MCF 10A (cell line): ENCODE results near the gene RAET1E. TPM values are rescaled to one million over a fixed set of nuclear protein-coding genes. Genes with fewer than 3 reads are reported as not detected.
"Not testable (repeated sequence)": the region's sequence is repeated elsewhere in the genome, so short reads cannot be mapped to it uniquely, and the experiment has no call there.

Source experiments
- BruUV-seq: library from RNA; stranded (reverse); fragments of 400-500 nt; replicated peaks from 2 replicates; lab custom pipeline; 2021; lab: Mats Ljungman, UMichigan
- CTCF ChIA-PET: fragments of 300-600 bp; sonication (Branson Sonifier 250); formaldehyde crosslinking; extraction: SDS; loops from one replicate; lab custom pipeline; 2021; ENCODE audit warnings: antibody characterized with exemption, inconsistent platforms; lab: Yijun Ruan, JAX
- POLR2A ChIA-PET: fragments of 300-600, 350-650 bp; sonication (Branson Sonifier 250); formaldehyde crosslinking; extraction: SDS; loops from one replicate; lab custom pipeline; 2020; ENCODE audit warnings: antibody characterized with exemption, inconsistent platforms; lab: Yijun Ruan, JAX
- DNase-seq: peaks from one replicate; pipeline ENCODE4 v3.0.0-alpha.2; 2018; ENCODE audit not compliant: unreplicated experiment
- H3K27ac Mint-ChIP-seq: one replicate; pipeline ENCODE4 v1.8.0; 2022; ENCODE audit warnings: mild to moderate bottlenecking, low read depth, mixed read lengths; ENCODE audit not compliant: unreplicated experiment
- H3K27me3 Mint-ChIP-seq: one replicate; pipeline ENCODE4 v1.8.0; 2022; ENCODE audit warnings: mixed read lengths; ENCODE audit not compliant: insufficient read depth, unreplicated experiment
- H3K36me3 Mint-ChIP-seq: one replicate; pipeline ENCODE4 v1.8.0; 2022; ENCODE audit warnings: mild to moderate bottlenecking, moderate library complexity, mixed read lengths; ENCODE audit not compliant: insufficient read depth, unreplicated experiment
- H3K4me1 Mint-ChIP-seq: one replicate; pipeline ENCODE4 v1.8.0; 2022; ENCODE audit warnings: mixed read lengths; ENCODE audit not compliant: insufficient read depth, unreplicated experiment
- H3K4me3 Mint-ChIP-seq: one replicate; pipeline ENCODE4 v1.8.0; 2022; ENCODE audit warnings: mild to moderate bottlenecking, moderate library complexity, mixed read lengths; ENCODE audit not compliant: unreplicated experiment
- H3K9me3 Mint-ChIP-seq: one replicate; pipeline ENCODE4 v1.8.0; 2022; ENCODE audit warnings: mixed read lengths; ENCODE audit not compliant: unreplicated experiment
- CTCF ChIP-seq: fragments of 200-600 bp; IDR thresholded peaks from one replicate; pipeline ENCODE4 v1.8.0; 2022; ENCODE audit warnings: antibody characterized with exemption, mild to moderate bottlenecking; ENCODE audit not compliant: unreplicated experiment
- intact Hi-C: fragments of 100-400 bp; cut with micrococcal nuclease; formaldehyde crosslinking; loops from 2 replicates; pipeline ENCODE4 v1.14.1; 2022
- total RNA-seq: library from RNA; stranded (reverse); gene quantifications from 2 replicates; pipeline ENCODE4 v1.2.3, GENCODE V29; 2022

RAET1E gene
- total RNA-seq, 1 experiment from 2014 or later = 37.6 TPM

GRCh38 chr6:149939356-149939648 is 41.4 kb upstream of the RAET1E start:
- Mint-ChIP-seq H3K4me1 (peaks cover 20% of the 10 kb centered on the region), H3K4me3 (peak overlapping the region; percentile 58), H3K27ac (no peak overlapping the region), H3K27me3 (peaks cover 10% of the 10 kb centered on the region), H3K36me3 (no peaks in the 10 kb centered on the region), H3K9me3 (no peaks in the 10 kb centered on the region)
- ChIA-PET POLR2A (no interaction called here), CTCF (no interaction called here)
- intact Hi-C loops = loop anchor here (5.0 kb wide), 1 partner anchor 398 kb away; no protein-coding TSS in a partner anchor
- BruUV-seq = no TSS peak
- no peak for TF ChIP-seq CTCF
- no peak for DNase-seq

- no peak for DNase-seq
- Mint-ChIP-seq H3K27me3 (peaks cover 10% of the 10 kb centered on the region), H3K36me3 (no peaks in the 10 kb centered on the region), H3K4me3 (peak overlapping the region; percentile 58), H3K9me3 (no peaks in the 10 kb centered on the region), H3K4me1 (peaks cover 23% of the 10 kb centered on the region), H3K27ac (no peak overlapping the region)
- ChIA-PET POLR2A (no interaction called here), CTCF (no interaction called here)
- intact Hi-C loops = loop anchor here (5.0 kb wide), 1 partner anchor 399 kb away; no protein-coding TSS in a partner anchor
- BruUV-seq = no TSS peak
- no peak for TF ChIP-seq CTCF
Observed at GRCh38 chr6:149938571-149939355, 40.9 kb upstream of the RAET1E start.

GRCh38 chr6:149938013-149938570 is 40.2 kb upstream of the RAET1E start:
- H3K4me1 Mint-ChIP-seq = peaks cover 23% of the 10 kb centered on the region
- H3K4me3 Mint-ChIP-seq = peak overlapping the region; percentile 58
- CTCF ChIA-PET, H3K9me3 Mint-ChIP-seq, H3K27me3 Mint-ChIP-seq, POLR2A ChIA-PET, BruUV-seq, H3K27ac Mint-ChIP-seq, H3K36me3 Mint-ChIP-seq, DNase-seq: not testable (repeated sequence)
- intact Hi-C loops = loop anchor here (5.0 kb wide), 1 partner anchor 399 kb away; no protein-coding TSS in a partner anchor

- POLR2A ChIA-PET = no interaction called here
- no peaks in the 10 kb centered on the region for H3K9me3 Mint-ChIP-seq
- peaks cover 23% of the 10 kb centered on the region for H3K4me1 Mint-ChIP-seq
- no peak overlapping the region for H3K4me3 Mint-ChIP-seq
- DNase-seq = no peak
- TF ChIP-seq CTCF = no peak
- intact Hi-C loops = loop anchor here (5.0 kb wide), 1 partner anchor 401 kb away; no protein-coding TSS in a partner anchor
- H3K36me3 Mint-ChIP-seq = no peaks in the 10 kb centered on the region
- H3K27me3 Mint-ChIP-seq = peaks cover 10% of the 10 kb centered on the region
- CTCF ChIA-PET = interaction anchor here (2.3 kb wide), 1 partner anchor 80 kb away, joined by 9 read pairs; no protein-coding TSS in a partner anchor
- no TSS peak for BruUV-seq
- H3K27ac Mint-ChIP-seq = no peak overlapping the region
Observed at GRCh38 chr6:149936743-149937142, 38.8 kb upstream of the RAET1E start.
